ENCODE data around the gene TMUB2. TPM values are rescaled to one million over a fixed set of nuclear protein-coding genes. Genes with fewer than 3 reads are reported as not detected.

TMUB2 gene
- total and polyA plus RNA-seq, 8 donors = 10.4 to 50.9 (median 15.9) TPM

DNA sequence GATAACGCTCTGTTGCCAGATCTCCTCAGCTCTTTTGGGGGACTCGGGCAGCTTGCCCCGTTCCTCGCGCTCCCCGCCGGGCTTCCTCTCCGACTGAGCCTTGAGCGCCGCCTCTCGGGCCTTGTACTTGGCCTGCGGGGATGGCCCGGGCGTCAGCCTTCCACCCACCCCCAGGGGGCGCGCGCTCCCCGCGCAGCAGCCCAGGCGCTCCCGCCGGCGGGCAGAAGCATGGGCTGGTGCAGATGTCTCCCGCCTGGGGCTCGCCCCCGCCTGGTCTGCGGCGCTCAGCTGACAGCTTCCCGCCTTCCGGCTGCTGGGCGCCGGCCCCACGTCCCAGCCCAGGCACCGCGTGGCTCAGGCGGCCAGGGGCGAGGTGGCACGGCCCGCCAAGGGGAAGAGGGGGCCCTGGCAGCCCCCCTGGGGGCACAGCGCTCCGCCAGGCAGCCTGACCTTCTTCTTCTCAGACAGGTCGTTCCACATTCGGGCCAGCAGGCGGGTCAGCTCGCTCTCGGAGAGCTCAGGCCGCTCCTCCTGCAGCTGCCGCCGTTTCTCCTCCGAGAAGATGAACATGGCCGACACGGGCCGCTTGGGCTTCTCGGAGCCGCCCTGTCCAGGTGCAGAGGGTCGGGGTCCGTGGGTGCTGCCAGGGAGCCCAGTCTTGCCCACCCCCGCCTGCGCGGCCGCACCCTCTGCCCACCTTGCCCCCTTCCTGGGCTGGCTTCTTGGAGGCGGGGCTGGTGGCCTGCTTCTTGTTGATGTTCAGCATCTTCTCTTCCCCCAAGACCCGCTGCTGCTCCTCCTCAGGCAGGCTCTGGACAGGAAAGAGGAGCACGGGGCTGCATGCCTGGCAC is 23.8 kb downstream of the TMUB2 start:
- peaks cover 0 to 36% (median 27%) of the 10 kb centered on the region in 3 donors for H3K36me3 ChIP-seq
- H3K9me3 ChIP-seq = no peaks in the 10 kb centered on the region
- WGBS, 2 donors = 17 to 30% methylated on average over 59 to 64 of the region's 64 CpGs
- TF ChIP-seq, protein P1, sequence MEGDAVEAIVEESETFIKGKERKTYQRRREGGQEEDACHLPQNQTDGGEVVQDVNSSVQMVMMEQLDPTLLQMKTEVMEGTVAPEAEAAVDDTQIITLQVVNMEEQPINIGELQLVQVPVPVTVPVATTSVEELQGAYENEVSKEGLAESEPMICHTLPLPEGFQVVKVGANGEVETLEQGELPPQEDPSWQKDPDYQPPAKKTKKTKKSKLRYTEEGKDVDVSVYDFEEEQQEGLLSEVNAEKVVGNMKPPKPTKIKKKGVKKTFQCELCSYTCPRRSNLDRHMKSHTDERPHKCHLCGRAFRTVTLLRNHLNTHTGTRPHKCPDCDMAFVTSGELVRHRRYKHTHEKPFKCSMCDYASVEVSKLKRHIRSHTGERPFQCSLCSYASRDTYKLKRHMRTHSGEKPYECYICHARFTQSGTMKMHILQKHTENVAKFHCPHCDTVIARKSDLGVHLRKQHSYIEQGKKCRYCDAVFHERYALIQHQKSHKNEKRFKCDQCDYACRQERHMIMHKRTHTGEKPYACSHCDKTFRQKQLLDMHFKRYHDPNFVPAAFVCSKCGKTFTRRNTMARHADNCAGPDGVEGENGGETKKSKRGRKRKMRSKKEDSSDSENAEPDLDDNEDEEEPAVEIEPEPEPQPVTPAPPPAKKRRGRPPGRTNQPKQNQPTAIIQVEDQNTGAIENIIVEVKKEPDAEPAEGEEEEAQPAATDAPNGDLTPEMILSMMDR (IDR thresholded peaks at IDR 0.05) = peak; percentile 94 to 99 (median 98)
- no peaks in the 10 kb centered on the region for H3K27me3 ChIP-seq
- FAIRE-seq (no peak), DNase-seq (peak; percentile 79 to 96 (median 90)), ATAC-seq (peak; percentile 89 to 96 (median 94))
- no peak overlapping the region for H3K4me3 ChIP-seq
- intact Hi-C loops (cut with DNase I) = loop anchor here (5.0 to 10.0 kb wide), 4 partner anchors 112 to 137 kb away; partner anchors contain the start of genes SLC25A39 (in 2 of the 3) and GRN (in 1 of the 3)
- H3K27ac ChIP-seq = peak overlapping the region in 1 of 4 donors; percentile 3
- H3K4me1 ChIP-seq = peaks cover 0 to 8% (median 0%) of the 10 kb centered on the region in 3 donors

DNA sequence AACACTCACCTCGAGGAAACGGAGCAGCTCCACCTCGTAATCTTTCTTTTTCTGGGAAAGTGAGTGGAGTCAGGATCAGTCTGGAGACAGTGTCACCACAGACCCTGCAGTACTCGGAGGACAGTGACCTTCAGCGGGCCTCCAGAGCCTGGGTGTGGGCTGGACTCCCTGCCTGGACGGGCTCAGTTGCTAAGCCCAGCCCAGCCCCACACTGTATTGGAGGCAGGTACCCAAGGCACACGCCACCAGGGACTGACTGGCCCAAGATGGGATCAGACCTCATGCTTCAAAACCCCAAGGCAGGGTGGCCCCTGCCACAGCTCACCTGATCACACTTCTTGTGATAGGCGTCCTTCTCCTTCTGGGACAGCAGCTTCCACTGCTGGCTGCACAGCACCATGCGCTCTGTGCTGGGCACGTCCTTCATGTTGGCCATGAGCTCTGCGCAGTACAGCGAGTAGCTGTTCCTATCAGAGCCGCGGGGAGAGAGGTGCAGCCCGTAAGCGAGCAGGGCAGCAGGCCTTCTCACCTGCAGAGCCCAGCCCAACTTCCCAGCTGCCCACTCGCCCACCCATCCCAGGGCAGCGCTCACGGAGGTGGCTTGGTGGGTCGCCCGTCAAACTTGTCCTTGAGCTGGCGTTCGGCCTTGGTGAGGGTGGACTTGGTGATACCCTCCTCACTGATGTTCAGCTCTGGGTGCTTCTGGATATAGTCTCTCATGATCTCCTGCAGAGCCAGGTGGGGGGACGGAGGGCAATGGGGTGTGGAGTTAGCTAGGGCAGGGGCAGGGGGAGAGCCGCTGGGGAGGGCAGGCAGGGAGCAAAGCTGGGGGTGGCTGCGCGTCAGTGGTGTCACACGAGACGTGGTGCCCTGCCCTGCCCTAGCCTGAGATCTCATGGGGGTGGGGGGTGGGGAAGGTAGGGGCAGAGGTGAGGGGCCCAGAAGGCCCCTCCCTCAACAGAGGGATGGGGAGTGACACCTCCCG is 24.8 kb downstream of the TMUB2 start:
- peak in 1 of 4 donors; percentile 2 for ATAC-seq
- FAIRE-seq = no peak
- Histone ChIP-seq H3K4me3 (no peak overlapping the region), H3K27me3 (no peaks in the 10 kb centered on the region), H3K9me3 (no peaks in the 10 kb centered on the region), H3K27ac (no peak overlapping the region), H3K4me1 (peaks cover 0 to 8% (median 0%) of the 10 kb centered on the region in 3 donors), H3K36me3 (peaks cover 0 to 45% (median 34%) of the 10 kb centered on the region in 3 donors)
- 76 to 80% methylated on average over 30 of the region's 30 CpGs for WGBS, 2 donors
- TF ChIP-seq, protein P1 (IDR thresholded peaks at IDR 0.05) = no peak
- peak in 1 of 6 donors; percentile 78 for DNase-seq
- intact Hi-C loops (cut with DNase I) = loop anchor here (5.0 to 10.0 kb wide), 4 partner anchors 111 to 136 kb away; partner anchors contain the start of genes SLC25A39 (in 2 of the 3) and GRN (in 1 of the 3)

DNA sequence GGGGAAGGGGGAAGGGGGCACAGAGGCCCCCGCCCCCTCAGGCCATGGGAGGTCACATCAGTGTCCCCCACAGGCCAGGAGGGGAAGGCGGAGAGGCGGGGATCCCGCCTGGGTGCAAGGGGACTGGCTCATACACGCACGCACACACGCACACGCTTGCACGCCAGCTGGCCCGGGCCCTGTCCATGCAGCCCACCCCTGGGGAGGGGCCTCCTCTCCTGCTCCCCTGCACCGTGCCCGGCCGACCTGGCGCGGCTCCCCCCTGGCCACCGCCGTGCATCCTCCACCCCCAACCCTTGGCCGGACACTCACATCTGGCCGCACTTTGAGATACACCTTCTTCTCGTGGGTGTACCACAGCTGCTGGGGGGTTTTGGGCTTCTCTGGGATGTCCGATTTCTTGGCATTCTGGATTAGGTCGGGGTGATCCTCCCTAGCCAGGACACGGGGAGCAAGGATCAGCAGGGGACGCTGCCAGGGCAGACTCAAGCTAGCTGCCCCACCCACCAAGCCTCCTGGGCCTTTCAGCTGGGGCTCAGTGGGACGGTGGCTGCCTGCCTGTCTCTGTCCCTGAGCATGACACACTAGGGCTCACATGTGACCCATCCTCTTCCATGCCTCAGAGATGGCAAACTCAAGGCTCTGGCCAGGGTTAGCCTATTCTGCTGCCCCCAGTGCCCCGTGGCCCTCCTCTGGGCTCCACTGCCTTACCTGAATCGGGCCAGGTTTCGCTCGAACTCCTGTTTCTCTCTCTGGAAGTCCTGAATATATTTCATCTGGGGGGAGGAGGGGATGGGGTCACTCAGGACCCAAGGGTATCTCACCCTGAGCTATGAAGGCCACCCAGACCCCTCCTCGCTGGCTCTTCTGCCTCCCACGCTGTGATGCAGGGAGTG is 26.0 kb downstream of the TMUB2 start:
- TF ChIP-seq, protein P1 (IDR thresholded peaks at IDR 0.05) = no peak
- WGBS, 2 donors = 61 to 73% methylated on average over 30 to 31 of the region's 31 CpGs
- ATAC-seq = no peak

More for the DNA sequence above, 26.0 kb downstream of the TMUB2 start:
- no peak overlapping the region for H3K27ac ChIP-seq
- H3K4me3 ChIP-seq = no peak overlapping the region
- intact Hi-C loops (cut with DNase I) = loop anchor here (5.0 to 10.0 kb wide), 4 partner anchors 110 to 135 kb away; partner anchors contain the start of genes SLC25A39 (in 2 of the 3) and GRN (in 1 of the 3)
- no peaks in the 10 kb centered on the region for H3K27me3 ChIP-seq
- peaks cover 4 to 12% (median 7%) of the 10 kb centered on the region in 3 donors for H3K4me1 ChIP-seq
- H3K36me3 ChIP-seq = peaks cover 0 to 34% (median 24%) of the 10 kb centered on the region in 3 donors
- no peaks in the 10 kb centered on the region for H3K9me3 ChIP-seq
- peak in 2 of 6 donors; percentile 57 to 82 for DNase-seq
- FAIRE-seq = no peak
